Activated T-cell treated with anti-CD3 and anti-CD28 coated beads, Interleukin-2, amount 50 U/mL, for 72 hours (primary cell): ENCODE results near the gene MRRF. TPM values are rescaled to one million over a fixed set of nuclear protein-coding genes. Genes with fewer than 3 reads are reported as not detected.
A peak's percentile ranks its signal among the peaks of the same experiment; 100 is the strongest.

Experiments
- ATAC-seq, 2 donors: fragments of 150-1000 bp; cut with Tn5 transposase; replicated peaks in 1 of 2; 2 replicates each; pipeline ENCODE4 v1.10.0; 2021; ENCODE audit warnings: moderate library complexity in 2 of 2, mild to moderate bottlenecking in 1 of 2
- DNase-seq, 2 donors: peaks; one replicate each; pipeline ENCODE4 v3.0.0; 2021 to 2022; ENCODE audit warnings: mixed read lengths in 1 of 2
- H3K27ac Mint-ChIP-seq: one replicate; pipeline ENCODE4 v1.8.0; 2022; ENCODE audit warnings: mild to moderate bottlenecking, moderate library complexity, mixed read lengths
- H3K27me3 Mint-ChIP-seq: one replicate; pipeline ENCODE4 v1.8.0; 2022; ENCODE audit warnings: low read depth, mixed read lengths
- H3K36me3 Mint-ChIP-seq, 2 donors: one replicate each; pipeline ENCODE4 v1.8.0; 2022; ENCODE audit warnings: mixed read lengths in 2 of 2, mild to moderate bottlenecking in 1 of 2; ENCODE audit not compliant: insufficient read depth in 2 of 2
- H3K4me1 Mint-ChIP-seq: one replicate; pipeline ENCODE4 v1.8.0; 2022; ENCODE audit warnings: low read depth, mixed read lengths
- H3K4me3 Mint-ChIP-seq, 2 donors: one replicate each; pipeline ENCODE4 v1.8.0; 2022; ENCODE audit warnings: mild to moderate bottlenecking in 2 of 2, mixed read lengths in 2 of 2, moderate library complexity in 2 of 2
- H3K9me3 Mint-ChIP-seq, 2 donors: one replicate each; pipeline ENCODE4 v1.8.0; 2022; ENCODE audit warnings: mixed read lengths in 2 of 2
- total RNA-seq, 2 donors: library from RNA; stranded (reverse); gene quantifications; one replicate each; pipeline ENCODE4 v1.2.3, GENCODE V29; 2022

The MRRF gene
- total RNA-seq, 2 donors from 2014 or later, result 42.6 to 47.7 TPM

DNA sequence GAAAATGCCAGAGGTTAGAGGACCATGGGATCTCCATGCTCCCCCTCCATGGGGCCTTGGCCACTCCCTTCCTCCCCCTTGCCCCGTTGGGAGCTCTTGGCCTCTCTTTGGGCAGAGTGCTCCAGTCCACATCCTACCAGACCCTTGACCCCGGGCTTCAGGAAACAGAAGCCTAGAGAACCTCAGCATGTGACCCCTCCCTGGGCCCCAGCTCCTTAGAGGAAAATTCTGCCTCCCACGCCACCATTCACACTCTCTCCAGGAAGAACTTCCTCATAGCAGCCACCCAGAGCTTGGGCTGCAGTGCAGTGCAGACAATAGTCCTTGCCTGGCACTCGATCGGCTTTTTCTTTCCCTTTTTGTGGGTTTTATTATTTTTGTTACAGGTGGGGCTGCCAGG is 41.9 kb upstream of the MRRF start:
- ATAC-seq (no peak), DNase-seq (no peak)
- Mint-ChIP-seq H3K4me3 (no peak overlapping the region), H3K4me1 (peaks cover 25% of the 10 kb centered on the region), H3K9me3 (no peaks in the 10 kb centered on the region), H3K27ac (no peak overlapping the region), H3K36me3 (peaks cover 0 to 2% of the 10 kb centered on the region in 2 donors), H3K27me3 (peaks cover 80% of the 10 kb centered on the region)

DNA sequence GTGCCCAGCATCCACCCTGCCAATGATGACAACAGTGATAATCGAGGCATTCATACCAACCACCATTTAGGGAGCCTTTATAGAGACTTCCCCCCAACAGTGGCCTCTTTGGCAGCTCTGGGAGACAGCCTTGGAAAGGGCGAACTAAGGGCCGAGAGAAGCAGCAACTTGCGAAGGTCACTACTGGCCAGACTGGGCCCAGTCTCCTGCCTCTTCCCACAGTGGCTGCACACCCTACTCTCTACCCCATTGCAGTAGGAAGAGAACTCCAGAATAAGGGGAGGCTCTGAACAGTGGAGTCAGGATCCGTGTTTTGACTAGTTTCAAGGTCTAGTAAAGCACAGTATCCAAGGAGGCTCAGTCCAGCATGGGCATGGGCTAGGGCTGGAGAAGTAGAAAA is 41.2 kb upstream of the MRRF start:
- ATAC-seq, result no peak

DNA sequence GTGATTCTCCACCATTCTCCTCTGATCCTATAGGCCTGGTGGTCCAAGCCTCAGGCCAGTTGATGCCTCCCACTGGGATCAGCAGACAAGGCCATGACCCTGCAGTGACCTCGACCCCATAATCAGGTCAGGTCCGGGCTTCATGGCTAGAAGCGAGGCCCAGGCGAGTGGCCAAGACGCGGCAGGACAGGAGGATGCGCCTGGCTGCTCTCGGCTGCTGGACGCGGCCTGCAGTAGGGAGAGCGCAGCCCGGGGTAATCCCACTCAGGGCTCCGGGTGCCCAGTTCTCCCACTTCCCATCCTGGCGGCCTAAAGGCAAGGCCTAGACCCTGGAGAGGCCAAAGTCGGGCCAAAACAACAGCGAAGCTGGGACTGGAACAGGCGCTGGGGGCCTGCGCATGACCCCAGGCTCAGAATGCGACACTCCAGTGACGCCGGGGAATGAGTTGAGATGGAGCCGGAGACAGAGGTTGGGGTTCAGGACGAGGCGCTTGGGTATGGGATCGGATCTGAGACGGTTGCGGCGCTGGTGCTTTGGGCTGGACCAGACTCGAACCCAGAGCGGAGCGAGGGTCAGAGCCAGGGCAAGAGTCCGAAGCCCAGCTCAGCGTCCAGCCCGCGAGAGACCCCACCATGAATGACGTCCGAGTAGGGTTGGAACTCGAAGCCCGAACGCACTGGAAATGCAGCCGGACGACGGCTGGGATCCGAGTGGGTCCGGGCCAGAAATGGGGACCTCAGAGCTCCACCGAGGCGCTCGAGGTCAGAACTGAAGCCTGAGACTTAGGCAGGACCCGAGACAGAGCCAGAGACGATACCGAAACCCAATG is 39.2 kb upstream of the MRRF start:
- ATAC-seq, result no peak

More for the DNA sequence above, 41.2 kb upstream of the MRRF start:
- Mint-ChIP-seq H3K4me1 (peaks cover 19% of the 10 kb centered on the region), H3K27ac (no peak overlapping the region), H3K4me3 (no peak overlapping the region), H3K27me3 (peaks cover 74% of the 10 kb centered on the region), H3K36me3 (peaks cover 0 to 2% of the 10 kb centered on the region in 2 donors), H3K9me3 (no peaks in the 10 kb centered on the region)
- DNase-seq, result no peak

DNA sequence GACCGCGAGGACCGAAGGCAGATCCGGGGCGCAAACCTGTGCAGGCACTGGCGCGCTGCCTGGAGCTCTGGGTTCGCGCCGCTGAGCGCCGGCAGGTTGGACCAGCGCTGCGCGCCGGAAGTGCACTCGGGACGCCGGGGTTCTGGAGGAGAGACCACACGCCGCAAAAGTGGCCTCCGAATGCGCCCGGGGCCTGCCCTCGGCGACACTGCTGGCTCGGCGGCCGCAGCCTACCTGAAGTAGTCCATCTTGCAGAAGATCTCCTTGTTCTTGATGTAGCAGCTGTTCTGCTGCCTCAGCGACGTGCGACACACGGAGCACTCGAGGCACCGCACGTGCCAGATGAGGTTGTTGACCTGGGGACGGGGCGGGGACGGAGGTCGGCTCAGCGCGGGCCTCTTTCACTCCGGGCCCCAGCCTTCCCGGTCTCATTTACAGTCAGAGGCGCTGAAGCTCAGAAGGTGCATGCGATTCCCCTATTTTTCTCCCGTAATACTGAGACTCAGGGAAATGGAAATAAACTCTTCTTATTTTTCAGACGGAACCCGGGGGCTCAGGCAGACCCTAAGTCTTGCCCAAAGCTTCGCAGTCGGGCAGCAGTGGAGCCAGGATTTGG is 38.4 kb upstream of the MRRF start:
- peaks cover 50% of the 10 kb centered on the region for H3K27me3 Mint-ChIP-seq
- H3K4me1 Mint-ChIP-seq, result no peaks in the 10 kb centered on the region
- H3K9me3 Mint-ChIP-seq, result no peaks in the 10 kb centered on the region
- no peak for DNase-seq
- no peak overlapping the region for H3K27ac Mint-ChIP-seq
- no peak overlapping the region for H3K4me3 Mint-ChIP-seq
- no peaks in the 10 kb centered on the region for H3K36me3 Mint-ChIP-seq
- ATAC-seq, result no peak

More for the DNA sequence above, 39.2 kb upstream of the MRRF start:
- Mint-ChIP-seq H3K27me3 (peaks cover 53% of the 10 kb centered on the region), H3K4me1 (peaks cover under 1% of the 10 kb centered on the region), H3K4me3 (no peak overlapping the region), H3K9me3 (no peaks in the 10 kb centered on the region), H3K27ac (no peak overlapping the region), H3K36me3 (no peaks in the 10 kb centered on the region)
- DNase-seq, result no peak

DNA sequence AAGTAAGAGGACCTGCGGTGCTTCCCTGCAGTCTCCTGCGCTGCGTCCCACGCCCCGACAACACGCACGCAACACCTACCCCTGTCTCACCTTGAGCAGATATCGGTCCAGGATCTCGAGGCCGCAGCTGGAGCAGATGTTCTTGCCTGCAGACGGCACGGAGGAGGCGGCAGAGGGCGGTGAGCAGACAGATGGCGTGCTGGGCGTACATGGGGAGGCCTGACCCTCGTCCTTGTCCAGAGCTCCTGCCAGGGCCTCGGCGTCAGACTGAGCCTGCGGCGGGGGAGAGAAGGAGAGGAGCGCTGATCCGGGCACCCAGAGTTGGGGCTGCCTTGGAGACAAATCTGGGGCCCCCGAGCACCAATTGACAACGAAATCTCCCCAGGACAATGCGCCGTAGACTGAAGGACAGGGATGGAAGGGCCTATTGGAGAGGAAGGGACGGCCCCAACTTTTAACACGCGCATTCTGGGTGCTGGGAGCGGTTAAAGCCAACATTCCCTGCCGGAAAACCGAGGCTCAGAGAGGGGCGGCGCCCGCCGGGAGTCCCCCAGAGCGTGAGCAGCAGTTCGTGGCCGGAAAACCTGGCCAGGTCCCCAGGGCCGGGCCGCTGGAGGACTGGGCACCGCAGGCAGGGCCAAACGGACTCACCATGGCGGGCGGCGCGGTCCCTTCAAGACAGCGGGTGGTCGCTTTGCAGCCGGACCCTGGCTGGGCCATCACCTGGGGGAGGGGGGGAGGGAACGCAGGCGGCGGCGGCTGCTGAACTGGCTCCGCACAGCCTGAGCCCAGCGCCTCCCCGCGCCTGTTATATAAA is 37.7 kb upstream of the MRRF start:
- peak overlapping the region; percentile 22 to 38 for H3K4me3 Mint-ChIP-seq
- H3K4me1 Mint-ChIP-seq, result no peaks in the 10 kb centered on the region
- H3K27ac Mint-ChIP-seq, result no peak overlapping the region
- DNase-seq (no peak), ATAC-seq (no peak)
- no peaks in the 10 kb centered on the region for H3K9me3 Mint-ChIP-seq
- peaks cover 43% of the 10 kb centered on the region for H3K27me3 Mint-ChIP-seq
- H3K36me3 Mint-ChIP-seq, result no peaks in the 10 kb centered on the region

DNA sequence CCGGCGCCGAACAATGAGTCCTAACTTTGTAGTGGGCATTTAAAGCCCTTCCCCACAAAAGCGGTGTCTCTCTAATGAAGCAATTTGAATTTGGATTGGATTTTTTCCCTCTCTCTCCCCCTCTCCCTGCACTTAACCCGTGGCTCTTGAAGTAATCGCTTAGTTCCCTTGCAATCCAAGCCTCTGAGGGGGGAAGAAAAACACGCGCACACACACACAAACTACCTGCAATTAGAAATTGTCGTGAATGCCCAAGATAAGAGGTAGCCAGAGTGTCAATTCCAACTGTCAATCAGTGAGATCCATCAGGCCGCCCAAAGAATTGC is 37.1 kb upstream of the MRRF start:
- H3K4me3 Mint-ChIP-seq, result peak overlapping the region in 1 of 2 donors; percentile 27
- no peaks in the 10 kb centered on the region for H3K36me3 Mint-ChIP-seq
- no peaks in the 10 kb centered on the region for H3K9me3 Mint-ChIP-seq
- ATAC-seq, result no peak
- H3K4me1 Mint-ChIP-seq, result no peaks in the 10 kb centered on the region
- DNase-seq, result no peak
- peaks cover 37% of the 10 kb centered on the region for H3K27me3 Mint-ChIP-seq
- H3K27ac Mint-ChIP-seq, result no peak overlapping the region

DNA sequence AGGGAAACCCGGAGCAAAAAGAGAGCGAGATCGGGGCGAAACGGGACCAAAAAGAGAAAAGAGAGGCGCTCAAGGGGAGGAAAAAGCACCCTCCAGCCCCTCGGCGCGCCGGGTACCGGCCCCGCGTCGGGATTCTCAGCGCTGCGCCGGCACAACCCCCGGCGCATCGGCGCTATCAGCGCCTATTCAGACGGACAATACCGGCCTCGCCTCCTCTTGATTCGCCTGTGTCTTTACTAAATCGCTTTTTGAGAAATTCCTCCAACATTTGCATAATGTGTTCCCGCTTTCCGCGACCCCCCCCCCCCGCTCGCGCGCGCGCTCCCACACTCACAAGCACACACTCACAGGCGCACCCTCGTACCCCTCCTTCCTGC is 36.5 kb upstream of the MRRF start:
- no peaks in the 10 kb centered on the region for H3K36me3 Mint-ChIP-seq
- no peak overlapping the region for H3K27ac Mint-ChIP-seq
- peak overlapping the region; percentile 47 to 73 for H3K4me3 Mint-ChIP-seq
- H3K27me3 Mint-ChIP-seq, result peaks cover 31% of the 10 kb centered on the region
- DNase-seq (no peak), ATAC-seq (peak; percentile 24 to 25)
- H3K4me1 Mint-ChIP-seq, result no peaks in the 10 kb centered on the region
- no peaks in the 10 kb centered on the region for H3K9me3 Mint-ChIP-seq

DNA sequence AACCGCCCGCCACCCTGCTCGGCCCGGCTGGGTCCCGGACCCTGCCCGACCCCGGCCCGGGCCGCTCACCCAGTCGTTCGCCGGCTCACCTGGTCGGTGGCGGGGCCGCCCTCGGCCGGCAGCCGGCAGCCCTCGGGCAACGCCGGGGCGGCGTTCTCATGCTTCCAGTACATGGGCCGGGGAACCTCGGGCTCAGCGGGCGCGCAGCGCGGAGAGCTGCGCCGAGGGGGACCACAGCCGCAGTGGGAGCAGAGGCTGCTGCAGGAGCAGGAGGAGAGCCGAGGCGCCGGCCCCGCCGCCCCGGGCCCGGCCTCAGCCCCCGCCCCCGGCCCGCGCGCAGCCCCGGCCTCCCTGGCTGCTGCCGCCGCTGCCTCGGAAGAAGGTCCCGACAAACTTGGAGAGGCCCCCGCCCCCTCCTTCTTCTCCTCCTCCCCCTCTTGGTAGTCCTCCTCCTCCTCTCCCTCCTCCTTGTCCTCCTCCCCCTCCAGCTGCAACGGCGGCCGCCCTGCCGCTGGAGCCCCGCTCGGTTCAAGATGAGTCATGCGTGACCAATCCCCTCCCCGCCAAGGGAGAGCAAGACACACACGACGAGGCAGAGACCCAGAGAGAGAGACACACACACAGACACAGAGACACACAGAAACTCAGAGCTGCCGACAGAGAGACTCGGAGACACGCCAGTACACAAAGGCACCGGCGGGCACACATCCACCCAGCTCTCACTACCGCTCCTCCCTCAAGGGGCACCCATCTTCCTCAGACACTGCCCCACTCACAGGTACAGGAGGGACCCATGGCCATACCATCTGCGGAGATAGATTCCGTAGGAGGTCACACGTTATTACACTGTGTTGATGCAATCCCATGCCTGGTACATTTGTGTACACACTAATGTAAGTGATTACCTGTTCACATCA is 35.9 kb upstream of the MRRF start, which contains the start of gene LHX6:
Gene LHX6, minus strand, starts transcription at position 390 of the 917 bp plus-strand sequence. Its CDS starts 217 bp downstream, at position 173.
- peak; percentile 50 to 66 for ATAC-seq

DNA sequence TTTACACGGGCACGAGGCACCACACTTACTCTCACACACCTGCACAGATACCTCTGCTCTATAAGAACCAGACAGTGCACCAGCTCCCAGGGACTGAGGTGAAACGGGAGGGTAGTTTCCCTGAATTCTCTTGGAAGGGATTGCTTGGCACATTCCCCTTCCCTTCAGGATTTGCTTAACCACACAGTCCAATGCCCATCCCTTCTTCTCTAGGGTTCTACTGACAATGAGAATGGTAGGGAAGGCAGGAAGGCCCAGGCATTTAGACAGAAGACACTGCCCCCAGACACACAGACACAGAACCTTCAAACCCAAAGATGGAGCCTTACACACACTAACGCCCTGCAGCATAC is 35.2 kb upstream of the MRRF start:
- Mint-ChIP-seq H3K9me3 (no peaks in the 10 kb centered on the region), H3K4me1 (no peaks in the 10 kb centered on the region), H3K36me3 (no peaks in the 10 kb centered on the region), H3K27ac (no peak overlapping the region), H3K4me3 (no peak overlapping the region), H3K27me3 (peaks cover 23% of the 10 kb centered on the region)
- ATAC-seq (no peak), DNase-seq (no peak)

More for the DNA sequence above, 35.9 kb upstream of the MRRF start, which contains the start of gene LHX6:
- Mint-ChIP-seq H3K9me3 (no peaks in the 10 kb centered on the region), H3K27ac (no peak within 1 kb of the TSS), H3K4me3 (peak within 1 kb of the TSS; percentile 47 to 73), H3K4me1 (no peaks in the 10 kb centered on the region), H3K27me3 (peaks cover 26% of the 10 kb centered on the region), H3K36me3 (no peaks in the 10 kb centered on the region)
- peak in 1 of 2 donors; percentile 26 for DNase-seq

DNA sequence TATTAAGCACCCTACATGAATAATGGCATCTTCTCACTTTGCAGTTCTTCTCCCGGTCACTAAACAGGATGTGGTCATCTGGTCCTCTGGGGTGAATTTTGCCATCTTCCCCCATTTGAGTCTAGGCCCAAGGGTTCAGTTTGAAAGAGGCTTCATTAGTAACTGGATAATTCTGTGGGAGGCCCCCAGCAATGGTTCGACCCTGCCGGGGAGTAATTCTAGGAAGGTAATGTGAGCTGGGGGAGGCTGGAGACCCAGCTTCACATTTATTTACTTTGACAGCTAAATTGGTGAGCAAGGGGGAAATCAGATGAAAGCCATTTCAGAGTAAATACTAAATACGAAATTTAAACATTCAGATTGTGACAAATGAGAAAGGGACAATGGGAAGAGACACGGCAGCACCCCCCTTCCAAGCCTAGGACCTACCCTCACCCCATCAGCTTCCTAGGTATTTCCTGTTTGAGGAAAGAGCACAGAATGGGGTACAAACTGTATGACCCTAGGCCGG is 31.8 kb upstream of the MRRF start:
- DNase-seq (no peak), ATAC-seq (no peak)
- Mint-ChIP-seq H3K4me3 (no peak overlapping the region), H3K4me1 (no peaks in the 10 kb centered on the region), H3K27me3 (no peaks in the 10 kb centered on the region), H3K9me3 (no peaks in the 10 kb centered on the region), H3K27ac (no peak overlapping the region), H3K36me3 (no peaks in the 10 kb centered on the region)

DNA sequence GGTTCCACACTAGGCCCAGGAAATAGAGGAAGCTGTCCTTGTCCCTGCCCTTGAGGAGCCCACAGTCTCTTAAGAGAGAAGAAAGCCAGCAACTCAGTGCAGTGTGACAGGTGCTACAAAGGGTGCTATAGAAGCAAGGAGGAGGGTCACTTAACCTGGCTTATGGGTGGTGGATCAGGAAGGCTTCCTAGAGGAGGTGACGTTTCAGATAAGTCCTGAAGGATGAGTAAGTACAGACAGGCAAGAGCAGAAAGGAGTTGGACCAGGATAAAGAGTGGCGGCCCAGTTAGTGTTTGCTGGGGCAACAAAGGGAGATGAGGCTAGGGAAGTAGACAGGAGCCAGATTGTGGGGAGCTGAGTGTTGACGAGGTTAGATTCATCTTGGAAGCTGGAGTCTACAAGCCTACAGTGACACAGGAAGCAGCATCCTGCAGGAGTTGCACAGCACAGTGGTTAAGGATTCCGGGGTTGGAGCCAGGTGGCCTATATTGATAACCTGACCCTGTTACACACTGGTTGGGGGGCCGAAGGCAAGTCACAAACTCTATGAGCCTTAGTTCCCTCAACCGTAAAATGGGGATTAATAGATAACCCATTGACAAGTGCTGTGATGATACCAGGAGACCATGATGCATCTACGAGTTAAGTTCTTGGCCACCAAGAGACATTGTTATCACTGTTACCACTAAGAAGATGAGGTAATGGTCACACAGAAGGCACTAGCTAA is 30.5 kb upstream of the MRRF start:
- Mint-ChIP-seq H3K4me3 (no peak overlapping the region), H3K4me1 (no peaks in the 10 kb centered on the region), H3K36me3 (no peaks in the 10 kb centered on the region), H3K27me3 (no peaks in the 10 kb centered on the region), H3K9me3 (no peaks in the 10 kb centered on the region), H3K27ac (no peak overlapping the region)
- no peak for DNase-seq
- no peak for ATAC-seq

DNA sequence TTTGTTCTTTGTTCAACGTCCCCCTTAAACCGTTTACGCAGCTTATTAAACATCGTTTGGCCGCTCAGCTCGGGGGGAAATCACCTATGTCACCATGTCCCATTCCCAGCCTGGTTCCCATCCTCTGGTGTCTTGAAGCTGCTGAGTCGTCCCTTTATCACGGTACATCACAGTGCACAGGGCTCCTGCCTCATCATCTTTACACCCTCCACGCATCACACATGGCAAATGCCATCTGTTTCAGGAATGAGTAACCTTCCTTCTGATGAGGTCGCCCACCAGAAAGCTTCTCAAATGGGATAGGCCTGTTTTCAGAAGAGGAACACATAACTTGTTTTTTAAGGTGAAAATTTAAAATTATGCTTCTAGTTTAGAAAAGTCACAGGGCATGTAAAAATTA is 28.0 kb upstream of the MRRF start:
- DNase-seq, result no peak
- no peak overlapping the region for H3K4me3 Mint-ChIP-seq
- H3K4me1 Mint-ChIP-seq, result no peaks in the 10 kb centered on the region
- no peak overlapping the region for H3K27ac Mint-ChIP-seq
- ATAC-seq, result no peak
- no peaks in the 10 kb centered on the region for H3K27me3 Mint-ChIP-seq
- H3K9me3 Mint-ChIP-seq, result no peaks in the 10 kb centered on the region
- peaks cover 3 to 4% of the 10 kb centered on the region in 2 donors for H3K36me3 Mint-ChIP-seq
